ENCODE data around the gene PTPN13. TPM values are rescaled to one million over a fixed set of nuclear protein-coding genes. Genes with fewer than 3 reads are reported as not detected.

The PTPN13 gene
- total RNA-seq, 8 experiments from 2014 or later, result 4.2 to 68.0 (median 25.1) TPM

DNA sequence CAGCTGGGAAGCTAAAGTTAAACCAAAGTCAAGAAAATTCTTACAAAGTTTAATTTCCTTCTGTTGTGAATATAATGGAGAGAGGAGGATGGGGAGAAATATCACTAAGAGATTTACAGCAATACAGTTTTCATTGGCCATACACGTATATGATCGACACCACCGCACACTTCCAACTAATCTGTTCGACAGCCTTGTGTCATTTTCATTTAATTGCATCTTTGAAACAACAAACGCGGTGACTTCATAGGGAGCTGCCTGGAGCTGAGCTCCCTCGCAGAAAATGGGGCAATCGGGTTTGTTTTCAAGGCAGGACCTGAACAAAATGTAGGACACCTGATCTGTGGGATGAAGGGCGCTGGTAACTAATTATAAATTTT, 1.3 kb downstream of the PTPN13 start:
- Histone ChIP-seq H3K4me3 (peak overlapping the region; percentile 50 to 83 (median 73)), H3K4me1 (replicated peaks in 1 of 2) (peaks cover 10% of the 10 kb centered on the region in 2 donors), H3K27ac (peak overlapping the region; percentile 83 to 89)
- no peak for ATAC-seq (replicated peaks in 6 of 8)
- in situ Hi-C loops (cut with MboI; ENCODE audit: low pct_unique_long_range_greater_than_20kb in 2 of 9, low sequenced_read_pairs in 9 of 9, unreplicated experiment in 9 of 9), result no loop called here
- WGBS, 10 experiments, result 0% methylated on average over 1 to 9 of the region's 9 CpGs; no CpG with 5 or more reads in 2 of the 10 experiments

DNA sequence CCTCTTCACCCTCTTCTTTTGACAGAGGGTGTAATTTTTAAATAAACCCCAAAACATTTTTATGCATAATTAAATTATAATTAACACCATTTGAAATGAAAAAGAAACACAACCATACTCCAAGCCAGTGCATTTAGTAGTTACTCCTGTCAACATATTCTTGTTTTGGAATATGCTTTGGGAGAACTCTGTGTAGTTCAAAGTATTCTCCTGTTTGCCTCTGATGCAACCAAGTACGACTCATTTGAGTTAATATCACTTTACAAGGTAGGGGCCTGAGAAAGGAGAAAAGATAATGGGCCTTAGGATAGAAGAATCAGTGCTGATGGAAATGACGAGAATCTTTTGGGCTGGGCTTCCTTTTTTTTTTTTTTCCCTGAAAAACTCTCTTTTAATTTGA, 2.7 kb downstream of the PTPN13 start:
- peaks cover 10% of the 10 kb centered on the region in 2 donors for H3K4me1 ChIP-seq (replicated peaks in 1 of 2)
- ATAC-seq (replicated peaks in 6 of 8), result no peak
- 8 to 63% (median 28%) methylated on average over 1 to 2 of the region's 2 CpGs; no CpG with 5 or more reads in 1 of the 10 experiments for WGBS, 10 experiments
- H3K27ac ChIP-seq, result no peak overlapping the region
- in situ Hi-C loops (cut with MboI; ENCODE audit: low pct_unique_long_range_greater_than_20kb in 2 of 9, low sequenced_read_pairs in 9 of 9, unreplicated experiment in 9 of 9), result no loop called here
- H3K4me3 ChIP-seq, result peak overlapping the region; percentile 50 to 83 (median 73)

DNA sequence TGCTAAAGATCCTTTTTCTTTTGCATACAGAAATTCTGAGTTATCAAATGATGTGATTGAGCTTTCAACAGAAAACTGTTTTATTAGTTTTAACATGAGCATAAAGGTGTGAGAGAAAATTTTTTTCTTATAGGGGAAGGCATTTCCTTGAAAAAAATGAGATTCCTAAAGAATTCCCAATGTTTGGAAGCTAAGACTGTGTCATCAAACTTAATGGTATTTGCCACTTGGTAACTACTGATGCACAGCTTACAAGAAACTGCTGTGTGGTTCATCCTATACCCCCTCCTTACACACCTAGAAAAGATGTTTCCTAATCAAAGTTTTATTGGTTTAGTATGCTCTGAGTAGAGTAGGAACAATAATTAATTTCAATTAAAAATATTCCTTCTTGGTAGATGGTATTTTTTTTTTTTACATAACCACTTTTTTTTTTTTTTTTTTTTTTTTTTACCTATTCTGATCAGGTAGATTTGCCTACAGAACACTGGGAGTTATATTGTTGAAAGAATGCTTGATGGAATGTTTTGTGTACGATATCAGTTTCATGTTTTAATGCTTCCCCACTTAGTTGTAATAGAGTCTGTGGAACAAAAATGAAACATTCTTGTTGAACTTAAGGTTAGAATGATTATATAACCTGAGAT, 6.0 kb downstream of the PTPN13 start:
- H3K4me3 ChIP-seq, result no peak overlapping the region
- no peak overlapping the region for H3K27ac ChIP-seq
- ATAC-seq (replicated peaks in 6 of 8), result no peak
- peaks cover 13 to 15% of the 10 kb centered on the region in 2 donors for H3K4me1 ChIP-seq (replicated peaks in 1 of 2)
- in situ Hi-C loops (cut with MboI; ENCODE audit: low pct_unique_long_range_greater_than_20kb in 2 of 9, low sequenced_read_pairs in 9 of 9, unreplicated experiment in 9 of 9), result no loop called here
- WGBS, 10 experiments, result 33 to 100% (median 100%) methylated on average over 1 of the region's 1 CpG

DNA sequence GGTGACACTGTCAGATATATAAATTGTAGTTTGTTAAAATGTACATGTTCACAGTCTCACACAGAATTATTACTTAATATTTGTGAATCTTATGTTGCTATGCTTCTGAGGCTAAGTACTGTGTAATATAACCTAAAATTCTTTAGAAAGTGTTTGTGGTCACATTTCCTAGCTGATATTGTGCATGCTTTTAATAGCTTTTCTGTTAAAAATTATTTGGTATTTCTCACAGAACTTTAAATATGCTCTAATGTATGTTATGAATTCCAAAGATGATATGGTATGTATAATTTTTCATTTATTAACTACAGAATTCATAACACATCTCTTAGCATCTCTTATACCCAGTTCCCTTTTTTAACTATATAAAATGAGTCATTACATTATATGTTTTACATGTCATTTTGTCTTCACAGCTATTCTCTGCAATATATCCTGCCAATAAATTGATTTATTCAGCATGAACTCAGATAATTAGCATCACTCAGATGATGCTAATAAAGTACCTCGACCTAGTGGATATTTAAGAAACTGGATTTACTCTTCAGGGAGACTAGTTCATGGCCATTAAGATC, 9.3 kb downstream of the PTPN13 start:
- ATAC-seq (replicated peaks in 6 of 8), result no peak

DNA sequence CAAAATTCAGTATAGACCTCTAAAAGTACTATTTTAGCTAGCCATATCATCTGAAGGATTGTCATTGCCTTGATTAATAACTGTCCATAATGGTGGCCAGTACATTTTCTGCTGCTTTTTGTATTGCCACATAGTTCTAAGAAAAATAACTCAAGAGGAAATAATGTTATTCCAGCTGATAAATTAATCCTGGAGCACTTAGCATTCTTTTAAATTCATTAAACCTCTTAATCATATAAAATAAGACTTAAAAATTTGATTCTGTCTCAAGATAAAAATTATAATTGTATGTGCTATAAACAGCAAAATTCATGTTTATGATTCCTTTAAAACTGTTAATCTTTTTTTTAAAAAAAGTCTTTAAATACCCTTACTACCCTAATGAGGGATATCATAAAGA, 12.7 kb downstream of the PTPN13 start:
- in situ Hi-C loops (cut with MboI; ENCODE audit: low pct_unique_long_range_greater_than_20kb in 2 of 9, low sequenced_read_pairs in 9 of 9, unreplicated experiment in 9 of 9), result no loop called here
- Histone ChIP-seq H3K4me3 (no peak overlapping the region), H3K4me1 (replicated peaks in 1 of 2) (peaks cover 3 to 8% of the 10 kb centered on the region in 2 donors), H3K27ac (no peak overlapping the region)
- ATAC-seq (replicated peaks in 6 of 8), result no peak

More for the DNA sequence above, 9.3 kb downstream of the PTPN13 start:
- H3K4me3 ChIP-seq, result no peak overlapping the region
- WGBS, 10 experiments, result 20 to 100% (median 80%) methylated on average over 1 of the region's 1 CpG; no CpG with 5 or more reads in 3 of the 10 experiments
- in situ Hi-C loops (cut with MboI; ENCODE audit: low pct_unique_long_range_greater_than_20kb in 2 of 9, low sequenced_read_pairs in 9 of 9, unreplicated experiment in 9 of 9), result no loop called here
- H3K27ac ChIP-seq, result no peak overlapping the region
- H3K4me1 ChIP-seq (replicated peaks in 1 of 2), result peaks cover 3 to 5% of the 10 kb centered on the region in 2 donors

DNA sequence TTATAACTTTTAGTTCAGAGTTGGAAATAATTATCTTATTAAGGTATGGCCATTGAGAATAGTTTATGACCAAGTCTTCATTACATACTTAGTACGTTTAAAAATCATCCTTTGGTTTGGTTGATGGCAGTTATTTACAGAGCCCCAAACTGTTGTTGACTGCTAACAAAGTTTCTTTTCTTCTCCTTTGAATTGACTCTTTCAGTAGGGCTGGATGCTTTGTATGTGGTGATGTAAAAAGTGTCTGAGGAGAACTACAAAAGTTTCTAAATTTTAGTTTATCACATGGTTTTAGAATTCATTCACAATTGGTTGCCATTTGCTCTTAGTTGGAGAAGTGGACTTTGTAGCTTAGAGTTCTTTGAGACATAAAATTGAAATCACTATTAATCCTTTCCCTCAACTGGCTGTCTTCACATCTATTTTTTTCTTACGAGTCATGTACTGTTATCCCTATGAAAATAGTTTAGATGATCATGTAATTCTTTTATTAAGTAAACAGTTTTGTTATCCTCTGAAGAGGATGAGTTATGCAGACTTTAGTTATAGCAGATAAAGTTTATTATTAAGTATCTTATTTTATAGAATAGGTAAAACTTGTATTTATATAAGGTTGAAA, 14.8 kb downstream of the PTPN13 start:
- Histone ChIP-seq H3K4me3 (no peak overlapping the region), H3K4me1 (replicated peaks in 1 of 2) (peaks cover 2 to 8% of the 10 kb centered on the region in 2 donors), H3K27ac (no peak overlapping the region)
- WGBS, 10 experiments, result 13 to 100% (median 82%) methylated on average over 1 to 2 of the region's 2 CpGs; no CpG with 5 or more reads in 1 of the 10 experiments
- no peak for ATAC-seq (replicated peaks in 6 of 8)
- in situ Hi-C loops (cut with MboI; ENCODE audit: low pct_unique_long_range_greater_than_20kb in 2 of 9, low sequenced_read_pairs in 9 of 9, unreplicated experiment in 9 of 9), result no loop called here

DNA sequence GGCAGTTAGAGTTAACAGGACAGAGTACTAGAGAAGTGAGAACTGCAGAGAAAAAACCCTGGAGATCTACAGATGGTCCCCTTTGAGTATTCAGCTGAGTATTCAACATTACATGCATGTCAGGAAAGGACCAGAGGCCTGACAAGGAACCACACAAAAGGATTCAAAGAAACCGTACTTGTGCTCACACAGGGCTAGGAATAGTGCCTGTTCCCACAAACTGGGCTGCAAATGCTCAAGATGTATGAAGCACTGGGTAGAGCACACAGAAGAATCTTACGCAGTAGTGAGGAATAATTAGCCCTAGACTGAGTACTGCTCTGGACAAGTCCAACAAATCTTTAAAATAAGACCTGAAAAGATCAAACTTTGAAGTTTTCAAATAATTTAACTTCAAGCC, 17.6 kb downstream of the PTPN13 start:
- peak in 5 of 8 experiments; percentile 36 to 92 (median 70) for ATAC-seq (replicated peaks in 6 of 8)
- 83 to 100% (median 100%) methylated on average over 1 to 2 of the region's 2 CpGs for WGBS, 10 experiments
- peaks cover 0 to 3% of the 10 kb centered on the region in 2 donors for H3K4me1 ChIP-seq (replicated peaks in 1 of 2)
- no peak overlapping the region for H3K4me3 ChIP-seq
- in situ Hi-C loops (cut with MboI; ENCODE audit: low pct_unique_long_range_greater_than_20kb in 2 of 9, low sequenced_read_pairs in 9 of 9, unreplicated experiment in 9 of 9), result no loop called here
- H3K27ac ChIP-seq, result no peak overlapping the region

DNA sequence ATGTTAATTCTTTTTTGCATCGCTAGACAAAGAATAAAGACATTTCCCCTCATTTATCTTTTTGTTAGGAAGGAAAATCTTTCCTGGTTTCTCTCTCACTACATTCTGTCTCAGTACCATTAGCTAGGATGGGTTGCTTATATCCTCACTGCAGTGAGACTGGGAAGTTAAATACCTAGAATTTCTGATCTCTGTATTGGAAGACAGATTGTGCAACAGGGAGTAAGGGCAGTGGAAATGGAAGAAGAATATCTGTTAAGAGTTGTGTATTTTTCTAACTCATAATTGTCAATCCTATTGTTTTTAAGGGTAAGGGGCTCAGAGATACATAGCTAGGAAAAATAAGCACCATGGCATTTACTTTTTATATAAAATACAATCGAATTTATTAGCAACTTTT, 19.6 kb downstream of the PTPN13 start:
- Histone ChIP-seq H3K27ac (no peak overlapping the region), H3K4me1 (replicated peaks in 1 of 2) (peaks cover 0 to 3% of the 10 kb centered on the region in 2 donors), H3K4me3 (no peak overlapping the region)
- WGBS, 10 experiments, result 60 to 100% (median 85%) methylated on average over 1 to 2 of the region's 2 CpGs; no CpG with 5 or more reads in 2 of the 10 experiments
- in situ Hi-C loops (cut with MboI; ENCODE audit: low pct_unique_long_range_greater_than_20kb in 2 of 9, low sequenced_read_pairs in 9 of 9, unreplicated experiment in 9 of 9), result no loop called here
- no peak for ATAC-seq (replicated peaks in 6 of 8)

DNA sequence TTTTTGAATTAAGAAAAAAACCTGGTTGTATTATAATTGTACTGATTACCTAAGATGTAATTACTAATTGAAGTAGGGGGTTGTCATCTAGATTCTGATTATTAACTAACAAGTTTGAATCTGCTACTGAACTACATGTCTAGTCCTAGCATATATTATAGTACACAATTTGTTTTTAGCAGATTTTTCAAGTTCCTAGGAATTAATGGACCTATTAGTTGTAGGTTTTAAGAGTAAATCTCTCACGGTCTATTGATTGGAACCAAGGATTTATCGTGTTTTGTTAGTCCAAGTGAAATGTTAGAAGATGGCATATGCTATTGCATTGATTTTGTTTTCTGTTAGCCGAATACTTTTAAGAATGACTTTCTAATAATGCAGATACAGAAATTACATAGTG, 20.8 kb downstream of the PTPN13 start:
- no peak for ATAC-seq (replicated peaks in 6 of 8)
- 40 to 100% (median 93%) methylated on average over 1 to 3 of the region's 3 CpGs; no CpG with 5 or more reads in 1 of the 10 experiments for WGBS, 10 experiments
- Histone ChIP-seq H3K4me1 (replicated peaks in 1 of 2) (peaks cover 0 to 8% of the 10 kb centered on the region in 2 donors), H3K27ac (no peak overlapping the region), H3K4me3 (no peak overlapping the region)
- in situ Hi-C loops (cut with MboI; ENCODE audit: low pct_unique_long_range_greater_than_20kb in 2 of 9, low sequenced_read_pairs in 9 of 9, unreplicated experiment in 9 of 9), result no loop called here

DNA sequence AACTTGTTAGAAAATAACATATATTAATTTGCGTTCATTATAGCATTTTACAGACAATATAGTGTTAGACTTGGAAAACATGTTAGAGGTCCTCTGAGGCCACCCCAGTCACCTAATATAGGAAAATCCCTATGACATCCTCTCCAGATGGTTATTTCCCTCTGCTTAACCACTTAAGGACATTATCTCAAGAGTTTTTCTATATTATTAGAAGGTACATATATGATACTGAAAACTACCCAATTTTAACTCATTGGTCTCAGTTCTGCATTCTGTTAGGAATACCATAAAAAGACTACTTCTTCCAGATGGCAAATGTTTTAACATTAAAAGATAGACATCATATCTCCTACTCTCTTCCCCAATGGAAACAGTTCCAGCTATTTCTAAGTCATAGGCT, 21.4 kb downstream of the PTPN13 start:
- H3K4me1 ChIP-seq (replicated peaks in 1 of 2), result peaks cover under 1 to 8% of the 10 kb centered on the region in 2 donors
- H3K4me3 ChIP-seq, result no peak overlapping the region
- H3K27ac ChIP-seq, result no peak overlapping the region
- in situ Hi-C loops (cut with MboI; ENCODE audit: low pct_unique_long_range_greater_than_20kb in 2 of 9, low sequenced_read_pairs in 9 of 9, unreplicated experiment in 9 of 9), result no loop called here
- ATAC-seq (replicated peaks in 6 of 8), result no peak
- WGBS, 10 experiments, result 60 to 100% (median 100%) methylated on average over 1 of the region's 1 CpG; no CpG with 5 or more reads in 3 of the 10 experiments

DNA sequence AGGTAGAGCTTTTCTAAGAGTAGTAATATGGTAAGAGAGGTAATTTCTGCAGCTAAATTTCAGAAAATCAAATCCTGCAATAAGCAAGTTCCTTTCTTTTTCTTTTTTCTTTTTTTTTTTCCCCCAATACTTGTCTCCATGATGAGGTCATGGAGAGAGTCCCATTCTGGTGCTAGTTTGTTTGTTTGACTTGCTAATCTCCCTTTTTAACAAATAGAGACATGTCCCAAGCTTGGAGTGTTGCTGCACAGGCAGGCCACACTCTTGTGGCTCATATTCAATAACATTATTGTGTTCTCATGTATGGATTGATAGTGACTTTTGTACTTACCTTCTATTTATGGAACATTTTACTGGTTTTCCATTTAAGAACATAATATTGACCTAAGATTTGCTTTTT, 25.5 kb downstream of the PTPN13 start:
- H3K4me3 ChIP-seq, result no peak overlapping the region
- ATAC-seq (replicated peaks in 6 of 8), result peak in 3 of 8 experiments; percentile 39 to 53 (median 50)
- H3K4me1 ChIP-seq (replicated peaks in 1 of 2), result peaks cover 5 to 6% of the 10 kb centered on the region in 2 donors
- H3K27ac ChIP-seq, result no peak overlapping the region
- in situ Hi-C loops (cut with MboI; ENCODE audit: low pct_unique_long_range_greater_than_20kb in 2 of 9, low sequenced_read_pairs in 9 of 9, unreplicated experiment in 9 of 9), result no loop called here

DNA sequence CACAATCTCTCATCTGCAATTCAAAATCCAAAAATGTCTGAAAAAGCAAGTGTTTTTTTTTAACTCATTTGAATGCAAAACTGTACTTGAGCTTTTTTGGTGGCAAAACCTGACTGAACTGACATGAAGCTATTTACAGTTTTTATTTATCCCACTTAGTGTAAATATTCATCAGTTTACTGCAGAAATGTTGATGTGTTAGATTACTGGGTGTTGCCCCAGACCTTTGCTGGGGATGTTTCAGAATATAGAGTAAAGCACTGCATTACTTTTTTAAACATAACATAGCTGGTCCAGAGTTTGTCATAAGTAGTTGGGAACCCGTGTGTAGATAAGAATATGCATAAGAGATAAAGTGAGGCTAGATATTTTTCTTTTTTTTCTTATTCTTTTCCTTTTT, 27.3 kb downstream of the PTPN13 start:
- H3K4me1 ChIP-seq (replicated peaks in 1 of 2), result peaks cover 5 to 6% of the 10 kb centered on the region in 2 donors
- no peak overlapping the region for H3K27ac ChIP-seq
- 10 to 100% (median 72%) methylated on average over 1 of the region's 1 CpG for WGBS, 10 experiments
- peak in 3 of 8 experiments; percentile 59 to 65 (median 63) for ATAC-seq (replicated peaks in 6 of 8)
- in situ Hi-C loops (cut with MboI; ENCODE audit: low pct_unique_long_range_greater_than_20kb in 2 of 9, low sequenced_read_pairs in 9 of 9, unreplicated experiment in 9 of 9), result no loop called here
- no peak overlapping the region for H3K4me3 ChIP-seq

DNA sequence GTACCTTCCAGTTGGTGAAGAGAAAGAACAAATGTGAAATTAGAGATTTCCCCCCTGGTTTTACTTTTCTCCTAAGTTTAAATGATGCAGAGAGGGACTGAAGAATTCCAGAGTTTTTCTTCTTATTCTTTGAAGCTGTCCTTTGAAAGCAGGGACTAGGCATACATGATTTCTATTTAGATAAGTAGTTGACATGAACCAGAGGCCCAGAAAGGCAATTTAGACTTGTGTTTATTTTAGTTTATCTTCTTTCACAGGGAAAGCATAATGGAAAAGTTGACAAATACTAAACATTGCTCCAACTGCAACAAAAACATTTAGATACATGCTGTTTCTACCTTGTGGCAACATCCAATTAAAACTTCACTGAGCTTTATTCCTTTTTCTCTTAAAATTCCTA, 32.0 kb downstream of the PTPN13 start:
- in situ Hi-C loops (cut with MboI; ENCODE audit: low pct_unique_long_range_greater_than_20kb in 2 of 9, low sequenced_read_pairs in 9 of 9, unreplicated experiment in 9 of 9), result no loop called here
- Histone ChIP-seq H3K4me1 (replicated peaks in 1 of 2) (peaks cover 0 to 2% of the 10 kb centered on the region in 2 donors), H3K4me3 (no peak overlapping the region), H3K27ac (no peak overlapping the region)
- ATAC-seq (replicated peaks in 6 of 8), result no peak

Data from motor neuron (in vitro differentiated cells).